ENCODE data around the gene IFT20. TPM values are rescaled to one million over a fixed set of nuclear protein-coding genes. Genes with fewer than 3 reads are reported as not detected.

IFT20 gene
- total and polyA plus RNA-seq, 2 of the 13 experiments (the other 11 are each of a cell fraction or from before 2014, with no cell fraction given) = 28.0 to 37.8 TPM

DNA sequence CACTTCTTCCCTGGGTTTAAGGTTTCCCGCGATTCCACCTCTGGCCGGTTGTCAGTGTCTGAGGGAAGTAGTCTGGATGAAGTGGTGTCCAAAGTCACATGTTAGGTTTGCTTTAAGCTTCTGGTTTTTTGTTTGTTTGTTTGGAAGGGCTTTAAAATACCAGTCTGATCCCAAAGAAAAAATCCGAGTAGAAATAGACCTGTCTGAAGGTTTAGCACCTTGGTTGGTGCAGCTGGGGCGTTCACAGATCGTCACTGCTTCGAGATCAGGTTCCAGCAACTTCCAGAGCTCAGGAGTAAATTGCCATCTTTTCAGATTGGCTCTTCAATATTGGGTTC lies 15.7 kb downstream of the IFT20 start:
- Histone ChIP-seq H3K4me3 (replicated peaks in 1 of 3; ENCODE audit: insufficient read depth in 1 of 3, low read depth in 2 of 3, low read length in 3 of 3) (peak overlapping the region; percentile 65 to 80 (median 76)), H3K9me3 (ENCODE audit: low read length) (no peaks in the 10 kb centered on the region), H3K79me2 (ENCODE audit: insufficient read depth, low read length) (peaks cover 62% of the 10 kb centered on the region), H3K4me2 (ENCODE audit: low read depth, low read length) (peak overlapping the region; percentile 91), H4K20me1 (ENCODE audit: insufficient read depth, low read length) (peaks cover 5% of the 10 kb centered on the region; the same call in 1 of the 2 replicates), H3K36me3 (replicated peaks in 1 of 2; ENCODE audit: control insufficient read depth in 1 of 2, insufficient read depth in 2 of 2, low read length in 2 of 2) (no peaks in the 10 kb centered on the region; a peak in 1 of 5 replicates), H3K4me1 (ENCODE audit: insufficient read depth, low read length) (peaks cover 68% of the 10 kb centered on the region), H3K9ac (ENCODE audit: insufficient read depth, low read depth, low read length) (peak overlapping the region; percentile 77), H2AFZ (ENCODE audit: low read length) (no peak overlapping the region), H3K27ac (ENCODE audit: extremely low read length, insufficient read depth, low read length) (peak overlapping the region; percentile 69), H3K27me3 (ENCODE audit: control insufficient read depth in 1 of 2, insufficient read depth in 2 of 2, low read length in 2 of 2) (no peaks in the 10 kb centered on the region)
- BruUV-seq (replicated peaks) = no TSS peak
- POLR2A ChIA-PET = interaction anchor here (0.8 to 5.8 kb wide), 6 partner anchors 12 to 97 kb away, joined by 3 to 41 read pairs (median 3); partner anchors contain the start of genes IFT20 and TNFAIP1
- DNase-seq (ENCODE audit: low spot score) (no peak), FAIRE-seq (no peak), ATAC-seq (no peak)
- intact Hi-C loops (cut with micrococcal nuclease; ENCODE audit: unreplicated experiment) (no loop called here), in situ Hi-C loops (cut with HindIII; ENCODE audit: extremely low pct_ligation_motif_present, low pct_unique_long_range_greater_than_20kb) (loop anchor here (25.0 kb wide), 1 partner anchor 282 kb away; the partner anchor contains the start of gene NLK)
- CTCF ChIA-PET (ENCODE audit: low intra/inter-chr PET ratio, low total read pairs) = interaction anchor here (1.6 kb wide), 1 partner anchor 98 kb away, joined by 3 read pairs; no protein-coding TSS in a partner anchor
- WGBS (ENCODE audit: low lambda C conversion rate) = 0% methylated on average over 7 of the region's 7 CpGs
- no peak for TF ChIP-seq ZNF549 (CRISPR knock-in tag; IDR thresholded peaks at IDR 0.05)
- TF ChIP-seq, protein P1, sequence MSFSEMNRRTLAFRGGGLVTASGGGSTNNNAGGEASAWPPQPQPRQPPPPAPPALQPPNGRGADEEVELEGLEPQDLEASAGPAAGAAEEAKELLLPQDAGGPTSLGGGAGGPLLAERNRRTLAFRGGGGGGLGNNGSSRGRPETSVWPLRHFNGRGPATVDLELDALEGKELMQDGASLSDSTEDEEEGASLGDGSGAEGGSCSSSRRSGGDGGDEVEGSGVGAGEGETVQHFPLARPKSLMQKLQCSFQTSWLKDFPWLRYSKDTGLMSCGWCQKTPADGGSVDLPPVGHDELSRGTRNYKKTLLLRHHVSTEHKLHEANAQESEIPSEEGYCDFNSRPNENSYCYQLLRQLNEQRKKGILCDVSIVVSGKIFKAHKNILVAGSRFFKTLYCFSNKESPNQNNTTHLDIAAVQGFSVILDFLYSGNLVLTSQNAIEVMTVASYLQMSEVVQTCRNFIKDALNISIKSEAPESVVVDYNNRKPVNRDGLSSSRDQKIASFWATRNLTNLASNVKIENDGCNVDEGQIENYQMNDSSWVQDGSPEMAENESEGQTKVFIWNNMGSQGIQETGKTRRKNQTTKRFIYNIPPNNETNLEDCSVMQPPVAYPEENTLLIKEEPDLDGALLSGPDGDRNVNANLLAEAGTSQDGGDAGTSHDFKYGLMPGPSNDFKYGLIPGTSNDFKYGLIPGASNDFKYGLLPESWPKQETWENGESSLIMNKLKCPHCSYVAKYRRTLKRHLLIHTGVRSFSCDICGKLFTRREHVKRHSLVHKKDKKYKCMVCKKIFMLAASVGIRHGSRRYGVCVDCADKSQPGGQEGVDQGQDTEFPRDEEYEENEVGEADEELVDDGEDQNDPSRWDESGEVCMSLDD (CRISPR knock-in tag; IDR thresholded peaks at IDR 0.05; ENCODE audit: borderline replicate concordance) = no peak
- TF ChIP-seq, protein P2, sequence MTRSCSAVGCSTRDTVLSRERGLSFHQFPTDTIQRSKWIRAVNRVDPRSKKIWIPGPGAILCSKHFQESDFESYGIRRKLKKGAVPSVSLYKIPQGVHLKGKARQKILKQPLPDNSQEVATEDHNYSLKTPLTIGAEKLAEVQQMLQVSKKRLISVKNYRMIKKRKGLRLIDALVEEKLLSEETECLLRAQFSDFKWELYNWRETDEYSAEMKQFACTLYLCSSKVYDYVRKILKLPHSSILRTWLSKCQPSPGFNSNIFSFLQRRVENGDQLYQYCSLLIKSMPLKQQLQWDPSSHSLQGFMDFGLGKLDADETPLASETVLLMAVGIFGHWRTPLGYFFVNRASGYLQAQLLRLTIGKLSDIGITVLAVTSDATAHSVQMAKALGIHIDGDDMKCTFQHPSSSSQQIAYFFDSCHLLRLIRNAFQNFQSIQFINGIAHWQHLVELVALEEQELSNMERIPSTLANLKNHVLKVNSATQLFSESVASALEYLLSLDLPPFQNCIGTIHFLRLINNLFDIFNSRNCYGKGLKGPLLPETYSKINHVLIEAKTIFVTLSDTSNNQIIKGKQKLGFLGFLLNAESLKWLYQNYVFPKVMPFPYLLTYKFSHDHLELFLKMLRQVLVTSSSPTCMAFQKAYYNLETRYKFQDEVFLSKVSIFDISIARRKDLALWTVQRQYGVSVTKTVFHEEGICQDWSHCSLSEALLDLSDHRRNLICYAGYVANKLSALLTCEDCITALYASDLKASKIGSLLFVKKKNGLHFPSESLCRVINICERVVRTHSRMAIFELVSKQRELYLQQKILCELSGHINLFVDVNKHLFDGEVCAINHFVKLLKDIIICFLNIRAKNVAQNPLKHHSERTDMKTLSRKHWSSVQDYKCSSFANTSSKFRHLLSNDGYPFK (CRISPR knock-in tag; IDR thresholded peaks at IDR 0.05; ENCODE audit: borderline replicate concordance) = no peak
- TF ChIP-seq, protein P3, sequence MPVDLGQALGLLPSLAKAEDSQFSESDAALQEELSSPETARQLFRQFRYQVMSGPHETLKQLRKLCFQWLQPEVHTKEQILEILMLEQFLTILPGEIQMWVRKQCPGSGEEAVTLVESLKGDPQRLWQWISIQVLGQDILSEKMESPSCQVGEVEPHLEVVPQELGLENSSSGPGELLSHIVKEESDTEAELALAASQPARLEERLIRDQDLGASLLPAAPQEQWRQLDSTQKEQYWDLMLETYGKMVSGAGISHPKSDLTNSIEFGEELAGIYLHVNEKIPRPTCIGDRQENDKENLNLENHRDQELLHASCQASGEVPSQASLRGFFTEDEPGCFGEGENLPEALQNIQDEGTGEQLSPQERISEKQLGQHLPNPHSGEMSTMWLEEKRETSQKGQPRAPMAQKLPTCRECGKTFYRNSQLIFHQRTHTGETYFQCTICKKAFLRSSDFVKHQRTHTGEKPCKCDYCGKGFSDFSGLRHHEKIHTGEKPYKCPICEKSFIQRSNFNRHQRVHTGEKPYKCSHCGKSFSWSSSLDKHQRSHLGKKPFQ (CRISPR knock-in tag; IDR thresholded peaks at IDR 0.05; ENCODE audit: insufficient replicate concordance) = peak; percentile 29
- TF ChIP-seq FOXA3 (CRISPR knock-in tag; IDR thresholded peaks at IDR 0.05) = no peak
- TF ChIP-seq AKAP8 (CRISPR knock-in tag; IDR thresholded peaks at IDR 0.05) = no peak
- no peak for TF ChIP-seq ZNF607 (CRISPR knock-in tag; IDR thresholded peaks at IDR 0.05; ENCODE audit: borderline replicate concordance)
- TF ChIP-seq, protein P4, sequence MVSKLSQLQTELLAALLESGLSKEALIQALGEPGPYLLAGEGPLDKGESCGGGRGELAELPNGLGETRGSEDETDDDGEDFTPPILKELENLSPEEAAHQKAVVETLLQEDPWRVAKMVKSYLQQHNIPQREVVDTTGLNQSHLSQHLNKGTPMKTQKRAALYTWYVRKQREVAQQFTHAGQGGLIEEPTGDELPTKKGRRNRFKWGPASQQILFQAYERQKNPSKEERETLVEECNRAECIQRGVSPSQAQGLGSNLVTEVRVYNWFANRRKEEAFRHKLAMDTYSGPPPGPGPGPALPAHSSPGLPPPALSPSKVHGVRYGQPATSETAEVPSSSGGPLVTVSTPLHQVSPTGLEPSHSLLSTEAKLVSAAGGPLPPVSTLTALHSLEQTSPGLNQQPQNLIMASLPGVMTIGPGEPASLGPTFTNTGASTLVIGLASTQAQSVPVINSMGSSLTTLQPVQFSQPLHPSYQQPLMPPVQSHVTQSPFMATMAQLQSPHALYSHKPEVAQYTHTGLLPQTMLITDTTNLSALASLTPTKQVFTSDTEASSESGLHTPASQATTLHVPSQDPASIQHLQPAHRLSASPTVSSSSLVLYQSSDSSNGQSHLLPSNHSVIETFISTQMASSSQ (IDR thresholded peaks at IDR 0.05; ENCODE audit: low read depth) = no peak
- TF ChIP-seq, protein P4 (CRISPR knock-in tag; IDR thresholded peaks at IDR 0.05; ENCODE audit: borderline replicate concordance) = no peak
- TF ChIP-seq ZNF432 (CRISPR knock-in tag; IDR thresholded peaks at IDR 0.05; ENCODE audit: borderline replicate concordance) = no peak
- TF ChIP-seq, protein P5, sequence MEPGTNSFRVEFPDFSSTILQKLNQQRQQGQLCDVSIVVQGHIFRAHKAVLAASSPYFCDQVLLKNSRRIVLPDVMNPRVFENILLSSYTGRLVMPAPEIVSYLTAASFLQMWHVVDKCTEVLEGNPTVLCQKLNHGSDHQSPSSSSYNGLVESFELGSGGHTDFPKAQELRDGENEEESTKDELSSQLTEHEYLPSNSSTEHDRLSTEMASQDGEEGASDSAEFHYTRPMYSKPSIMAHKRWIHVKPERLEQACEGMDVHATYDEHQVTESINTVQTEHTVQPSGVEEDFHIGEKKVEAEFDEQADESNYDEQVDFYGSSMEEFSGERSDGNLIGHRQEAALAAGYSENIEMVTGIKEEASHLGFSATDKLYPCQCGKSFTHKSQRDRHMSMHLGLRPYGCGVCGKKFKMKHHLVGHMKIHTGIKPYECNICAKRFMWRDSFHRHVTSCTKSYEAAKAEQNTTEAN (CRISPR knock-in tag; conservative IDR thresholded peaks at IDR 0.05) = no peak

Data from HepG2 (cell line).